Activated naive CD4-positive, alpha-beta T cell treated with anti-CD3 and anti-CD28 coated beads for 36 hours (primary cell): Measurements from ENCODE around the gene TNNI3. TPM values are rescaled to one million over a fixed set of nuclear protein-coding genes. Genes with fewer than 3 reads are reported as not detected.

ENCODE experiments used
- microRNA-seq: library from miRNA; unstranded; fragments of <30 nt; microRNA quantifications from one replicate; pipeline ENCODE4 v1.2.0, GENCODE V29; 2022; ENCODE audit warnings: borderline microRNAs expressed, borderline replicate concordance
- total RNA-seq, 2 experiments: library from RNA; stranded (reverse); gene quantifications; one replicate each; pipeline ENCODE4 v1.2.3, GENCODE V29; 2021

Gene TNNI3
- total RNA-seq, 2 experiments from 2014 or later, result not detected

Small RNA genes lying within 50 kb of the gene (microRNA-seq; reads per million reads assigned to microRNA genes)
- gene MIR7975, result not detected

Other genes starting within 250 kb of the TNNI3 start
- not detected for gene NLRP7, start 210.2 kb downstream of the TNNI3 start, total RNA-seq
- 1 to 10 TPM; 5.5 TPM for gene NLRP2, start 191.4 kb downstream of the TNNI3 start, total RNA-seq
- not detected for gene GP6, start 119.5 kb downstream of the TNNI3 start, total RNA-seq
- 1 to 10 TPM; 8.7 to 8.9 TPM for gene RDH13, start 94.6 kb downstream of the TNNI3 start, total RNA-seq
- under 1 TPM; 0.88 to 0.89 TPM for gene EPS8L1, start 81.9 kb downstream of the TNNI3 start, total RNA-seq
- gene PPP1R12C, start 40.1 kb downstream of the TNNI3 start, total RNA-seq, result 10 to 100 TPM; 41.2 to 42.1 TPM
- gene TNNT1, start 8.5 kb downstream of the TNNI3 start, total RNA-seq, result not detected
- gene DNAAF3, start 8.9 kb upstream of the TNNI3 start, total RNA-seq, result not detected
- gene SYT5, start 22.6 kb upstream of the TNNI3 start, total RNA-seq, result not detected
- gene PTPRH, start 51.8 kb upstream of the TNNI3 start, total RNA-seq, result not detected
- gene TMEM86B, start 71.0 kb upstream of the TNNI3 start, total RNA-seq, result 1 to 10 TPM; 6.1 to 6.8 TPM
- gene PPP6R1, start 101.3 kb upstream of the TNNI3 start, total RNA-seq, result 100 to 1,000 TPM; 166 to 174 TPM
- gene HSPBP1, start 122.4 kb upstream of the TNNI3 start, total RNA-seq, result 10 to 100 TPM; 44.3 to 45.0 TPM
- gene BRSK1, start 126.3 kb upstream of the TNNI3 start, total RNA-seq, result 1 to 10 TPM; 1.4 to 2.2 TPM
- not detected for gene TMEM150B, start 167.6 kb upstream of the TNNI3 start, total RNA-seq
- gene KMT5C, start 182.1 kb upstream of the TNNI3 start, total RNA-seq, result 10 to 100 TPM; 45.9 to 47.1 TPM
- gene COX6B2, start 197.0 kb upstream of the TNNI3 start, total RNA-seq, result under 1 TPM; 0.57 to 0.64 TPM
- gene GARIN5B, start 205.5 kb upstream of the TNNI3 start, total RNA-seq, result not detected
- gene IL11, start 212.7 kb upstream of the TNNI3 start, total RNA-seq, result not detected
- not detected for gene TMEM190, start 219.1 kb upstream of the TNNI3 start, total RNA-seq
- 10 to 100 TPM in 1 of 2 experiments, 1 to 10 TPM in 1; 9.9 to 10.2 TPM for gene TMEM238, start 226.6 kb upstream of the TNNI3 start, total RNA-seq
- 1,000 to 10,000 TPM; 3,327 to 3,354 TPM for gene RPL28, start 228.2 kb upstream of the TNNI3 start, total RNA-seq